ENCODE measurements around the gene MOV10L1.

MOV10L1 gene

DNA sequence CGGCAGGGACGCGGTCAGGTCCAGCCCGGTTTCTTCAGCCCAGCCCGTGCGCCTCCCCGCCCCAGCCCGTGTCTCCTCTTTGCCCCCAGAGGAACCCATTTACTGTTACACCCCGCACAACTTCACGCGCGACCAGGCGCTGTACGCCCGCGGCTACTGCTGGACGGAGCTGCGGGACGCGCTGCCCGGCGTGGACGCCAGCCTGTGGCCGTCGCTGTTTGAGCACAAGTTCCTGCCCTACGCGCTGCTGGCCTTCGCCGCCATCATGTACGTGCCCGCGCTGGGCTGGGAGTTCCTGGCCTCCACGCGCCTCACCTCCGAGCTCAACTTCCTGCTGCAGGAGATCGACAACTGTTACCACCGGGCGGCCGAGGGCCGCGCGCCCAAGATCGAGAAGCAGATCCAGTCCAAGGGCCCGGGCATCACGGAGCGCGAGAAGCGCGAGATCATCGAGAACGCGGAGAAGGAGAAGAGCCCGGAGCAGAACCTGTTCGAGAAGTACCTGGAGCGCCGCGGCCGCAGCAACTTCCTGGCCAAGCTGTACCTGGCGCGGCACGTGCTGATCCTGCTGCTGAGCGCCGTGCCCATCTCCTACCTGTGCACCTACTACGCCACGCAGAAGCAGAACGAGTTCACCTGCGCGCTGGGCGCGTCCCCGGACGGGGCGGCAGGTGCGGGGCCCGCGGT lies 87.2 kb downstream of the MOV10L1 start:
- no peak for DNase-seq (ENCODE audit: low read depth)

DNA sequence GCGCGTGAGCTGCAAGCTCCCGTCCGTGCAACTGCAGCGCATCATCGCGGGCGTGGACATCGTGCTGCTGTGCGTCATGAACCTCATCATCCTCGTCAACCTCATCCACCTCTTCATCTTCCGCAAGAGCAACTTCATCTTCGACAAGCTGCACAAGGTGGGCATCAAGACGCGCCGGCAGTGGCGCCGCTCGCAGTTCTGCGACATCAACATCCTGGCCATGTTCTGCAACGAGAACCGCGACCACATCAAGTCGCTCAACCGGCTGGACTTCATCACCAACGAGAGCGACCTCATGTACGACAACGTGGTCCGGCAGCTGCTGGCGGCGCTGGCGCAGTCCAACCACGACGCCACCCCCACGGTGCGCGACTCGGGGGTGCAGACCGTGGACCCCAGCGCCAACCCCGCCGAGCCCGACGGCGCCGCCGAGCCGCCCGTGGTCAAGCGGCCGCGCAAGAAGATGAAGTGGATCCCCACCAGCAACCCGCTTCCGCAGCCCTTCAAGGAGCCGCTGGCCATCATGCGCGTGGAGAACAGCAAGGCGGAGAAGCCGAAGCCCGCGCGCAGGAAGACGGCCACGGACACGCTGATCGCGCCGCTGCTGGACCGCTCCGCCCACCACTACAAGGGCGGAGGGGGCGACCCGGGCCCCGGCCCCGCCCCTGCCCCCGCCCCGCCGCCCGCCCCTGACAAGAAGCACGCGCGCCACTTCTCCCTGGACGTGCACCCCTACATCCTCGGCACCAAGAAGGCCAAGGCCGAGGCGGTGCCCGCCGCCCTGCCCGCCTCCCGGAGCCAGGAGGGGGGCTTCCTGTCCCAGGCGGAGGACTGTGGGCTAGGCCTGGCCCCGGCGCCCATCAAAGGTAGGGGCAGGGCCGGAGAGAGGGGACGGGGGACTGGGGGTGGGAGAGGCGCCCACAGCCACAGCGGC lies 88.0 kb downstream of the MOV10L1 start:
- no peak for DNase-seq (ENCODE audit: low read depth)

DNA sequence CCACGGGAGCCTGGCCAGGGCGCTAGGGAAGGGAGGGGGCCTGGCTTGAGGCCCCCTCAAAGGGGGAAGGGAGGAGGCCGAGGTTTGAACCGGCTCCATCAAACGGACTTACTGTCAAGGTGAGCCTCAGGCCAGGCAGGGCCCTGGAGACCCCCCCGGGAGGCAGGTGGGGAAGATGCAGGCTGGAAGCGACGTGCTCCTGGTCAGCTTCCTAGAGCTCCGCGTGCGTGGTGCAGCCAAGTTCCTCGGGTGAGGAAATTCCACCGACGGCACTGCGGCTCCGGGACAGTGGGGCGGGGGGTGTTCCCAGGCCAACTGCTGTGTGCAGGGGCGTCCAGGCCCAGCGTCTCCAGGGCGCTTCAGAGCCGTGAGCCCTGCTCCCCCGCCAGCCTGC lies 88.7 kb downstream of the MOV10L1 start:
- DNase-seq (ENCODE audit: low read depth): no peak

DNA sequence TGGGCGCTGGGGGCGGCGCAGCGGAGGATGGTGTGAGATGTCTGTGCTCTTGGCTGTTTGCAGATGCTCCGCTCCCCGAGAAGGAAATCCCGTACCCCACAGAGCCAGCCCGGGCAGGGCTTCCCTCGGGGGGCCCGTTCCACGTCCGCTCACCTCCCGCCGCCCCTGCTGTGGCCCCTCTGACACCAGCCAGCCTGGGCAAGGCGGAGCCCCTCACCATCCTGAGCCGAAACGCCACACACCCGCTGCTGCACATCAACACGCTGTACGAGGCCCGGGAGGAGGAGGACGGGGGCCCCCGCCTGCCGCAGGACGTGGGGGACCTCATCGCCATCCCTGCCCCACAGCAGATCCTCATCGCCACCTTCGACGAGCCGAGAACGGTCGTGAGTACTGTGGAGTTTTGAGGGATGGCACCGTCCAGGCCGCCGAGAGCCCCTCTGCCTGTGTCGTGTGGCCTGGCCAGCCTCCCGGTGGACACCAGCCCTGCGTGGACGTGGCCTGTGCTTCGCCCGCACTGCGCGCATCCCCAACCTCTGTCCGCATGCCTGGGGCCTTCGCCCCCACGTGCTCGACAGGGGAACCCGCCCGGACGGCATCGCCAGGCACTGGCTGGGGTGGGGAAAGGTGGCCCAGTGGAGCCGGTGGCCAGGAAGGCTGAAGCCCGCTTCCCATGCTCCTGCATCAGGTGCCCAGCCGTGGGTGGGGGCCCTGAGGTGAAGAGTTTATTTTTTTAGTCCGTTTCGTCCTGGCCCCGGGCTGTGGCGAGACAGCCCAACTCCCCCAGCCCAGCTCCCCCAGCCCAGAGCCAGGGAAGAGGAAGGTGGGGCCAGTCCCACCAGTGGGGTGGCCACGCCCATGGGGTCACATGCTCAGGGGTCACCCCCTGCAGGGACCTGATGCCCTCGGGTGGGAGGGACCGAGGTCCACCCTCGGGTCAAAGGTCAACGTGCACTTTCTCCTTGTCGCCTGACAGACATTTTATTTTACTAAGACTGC lies 89.4 kb downstream of the MOV10L1 start:
- DNase-seq (ENCODE audit: low read depth): no peak

DNA sequence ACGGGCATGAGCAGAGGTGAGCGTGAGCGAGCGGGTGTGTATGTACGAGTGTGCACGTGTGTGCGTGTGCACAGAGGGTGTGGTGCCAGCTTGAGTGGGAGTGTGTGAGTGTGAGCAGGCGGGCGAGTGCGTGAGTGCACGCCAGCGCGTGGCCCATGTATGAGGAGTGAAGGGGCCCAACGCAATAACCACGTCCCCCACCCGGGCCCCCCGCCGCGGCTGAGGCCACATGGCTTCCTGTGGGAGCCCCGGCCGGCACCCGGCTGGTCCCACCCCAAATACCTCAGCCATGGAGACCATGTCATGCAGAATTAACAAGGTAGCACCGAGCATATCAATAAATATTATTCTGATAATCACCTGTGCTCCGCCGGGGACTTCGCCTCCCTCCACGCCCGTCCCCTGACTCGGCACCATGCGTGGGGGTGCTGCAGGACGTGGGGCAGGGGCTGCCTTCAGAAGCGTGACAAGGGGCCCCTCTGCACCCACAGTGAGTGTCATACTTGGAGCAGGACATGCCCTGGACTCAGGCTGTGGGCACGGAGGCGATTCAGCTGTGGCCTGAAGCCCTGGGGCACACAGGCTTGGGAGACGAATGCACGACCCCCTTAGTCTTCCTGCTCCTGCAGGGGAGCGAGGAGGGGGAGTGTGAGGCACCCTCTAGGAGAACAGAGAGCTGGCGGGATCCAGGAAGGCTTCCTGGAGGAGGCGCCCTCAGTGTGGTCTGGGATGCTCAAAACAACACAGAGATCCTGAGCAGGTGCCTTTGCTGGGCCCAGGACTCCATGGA lies 90.3 kb downstream of the MOV10L1 start:
- DNase-seq (ENCODE audit: low read depth): no peak

DNA sequence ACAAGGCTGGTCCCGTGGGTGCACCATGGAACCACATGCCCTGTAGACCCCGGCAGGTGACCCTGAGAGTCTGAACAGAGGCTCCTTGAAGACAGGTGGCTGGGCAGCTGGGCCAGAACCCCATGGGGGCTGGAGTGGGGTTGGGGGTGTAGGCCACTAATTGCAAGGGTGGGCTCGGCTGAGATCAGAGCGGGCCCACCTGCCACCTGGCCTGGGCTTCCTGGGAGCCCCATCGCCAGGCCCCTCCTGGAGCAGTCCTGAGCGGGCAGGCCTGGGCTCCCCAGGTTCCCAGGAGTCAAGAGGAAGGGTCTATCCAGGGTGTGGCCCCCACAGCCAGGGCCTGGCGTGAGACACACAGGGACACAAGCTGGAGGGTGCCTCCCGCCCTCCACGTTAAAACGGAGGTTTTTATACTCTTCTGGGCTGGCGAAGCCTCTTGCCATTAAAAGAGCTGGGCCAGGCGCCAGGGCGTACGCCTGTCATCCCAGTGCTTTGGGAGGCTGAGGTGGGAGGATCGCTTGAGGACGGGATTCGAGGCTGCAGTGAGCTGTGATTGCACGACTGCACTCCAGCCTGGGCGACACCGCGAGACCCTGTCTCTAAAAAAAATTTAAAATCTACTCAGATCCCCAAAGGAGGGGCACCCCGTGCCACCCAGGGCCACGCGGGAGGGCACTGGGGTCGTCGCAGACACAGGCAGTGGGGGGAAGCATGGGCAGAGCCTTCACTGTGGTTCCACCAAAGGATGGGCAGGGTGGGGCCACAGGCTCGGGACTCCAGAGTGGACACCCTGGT lies 91.1 kb downstream of the MOV10L1 start:
- DNase-seq (ENCODE audit: low read depth): no peak

DNA sequence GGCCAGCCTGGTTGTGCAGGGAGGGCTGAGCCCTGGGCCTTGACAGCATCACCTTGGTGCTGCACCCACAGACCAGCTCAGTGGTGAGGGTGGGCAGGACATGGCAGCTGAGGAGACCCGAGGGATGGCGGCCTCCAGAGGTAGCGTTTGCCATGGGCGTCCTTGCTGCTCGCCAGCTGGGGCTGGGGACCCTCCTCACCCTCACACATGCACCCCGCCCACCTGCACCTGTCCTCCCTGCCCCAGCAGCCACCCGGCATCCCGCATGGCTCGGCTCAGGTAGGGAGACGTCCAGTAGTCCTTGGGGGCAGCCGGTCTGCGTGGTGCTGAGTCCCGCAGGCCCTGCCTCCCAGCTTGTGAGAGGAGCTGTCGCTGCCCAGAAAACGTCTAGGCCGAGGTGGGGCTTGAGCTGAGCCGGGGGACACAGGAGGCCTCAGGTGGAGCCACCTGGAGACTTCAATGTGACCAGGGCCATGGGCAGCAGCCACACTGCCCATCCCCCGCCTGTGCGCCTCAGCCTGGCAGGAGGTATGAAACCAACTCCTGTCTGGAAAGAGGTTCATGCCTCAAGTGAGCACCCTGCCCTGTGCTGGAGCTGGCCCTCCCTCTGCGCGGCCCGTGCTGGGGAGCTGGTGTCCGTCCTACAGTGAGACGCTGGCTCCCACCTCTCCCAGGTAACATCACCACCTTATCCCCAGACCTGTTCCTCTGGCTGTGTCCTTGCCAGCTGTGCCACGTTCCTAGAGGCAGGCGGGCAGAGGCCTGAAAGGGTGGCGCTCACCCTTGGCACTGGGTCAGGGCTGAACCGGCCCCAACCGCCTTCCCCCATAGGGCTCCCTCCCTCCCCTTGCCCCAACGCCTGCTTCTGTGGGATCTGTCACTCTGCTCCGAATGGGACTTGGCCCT lies 92.6 kb downstream of the MOV10L1 start:
- no peak for DNase-seq (ENCODE audit: low read depth)

DNA sequence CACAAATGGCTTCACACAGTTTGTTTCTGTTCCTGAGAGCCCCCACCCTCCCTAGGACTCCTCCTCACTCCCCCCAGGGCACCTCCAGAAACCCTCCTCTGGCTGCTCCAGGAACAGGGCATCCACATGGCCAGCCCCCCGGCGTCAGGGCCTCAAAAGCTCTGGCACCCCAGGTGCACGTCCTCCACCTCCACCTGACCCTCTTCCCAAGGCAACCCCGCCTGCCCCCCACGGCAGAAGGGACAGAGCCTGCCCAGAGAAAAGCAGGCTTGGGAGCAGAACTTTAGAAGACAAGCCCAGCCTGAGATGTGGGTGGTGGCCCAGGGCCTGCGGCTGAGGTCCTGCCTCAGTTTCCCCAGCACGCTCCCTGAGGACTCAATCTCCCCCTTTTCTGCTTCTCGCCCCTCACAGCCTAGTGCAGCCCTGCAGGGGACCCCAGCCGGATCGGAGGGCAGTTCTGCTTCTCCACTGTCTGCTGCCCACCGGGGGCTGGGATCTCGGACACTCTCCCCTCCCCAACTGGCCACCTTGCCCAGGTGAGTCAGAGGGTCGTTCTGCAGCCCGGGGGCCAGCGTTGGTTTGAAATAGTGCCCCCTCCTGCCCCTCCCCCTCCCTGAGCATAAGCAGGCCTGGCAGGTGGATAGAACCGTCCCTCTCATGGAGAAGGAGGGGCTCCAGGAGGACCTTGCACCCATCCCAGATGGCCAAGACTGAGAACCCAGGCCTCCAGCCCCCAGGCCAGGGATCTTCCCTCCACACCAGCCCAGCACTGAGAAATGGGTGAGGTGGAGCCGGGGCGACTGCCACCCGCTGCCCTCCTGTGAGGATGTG lies 93.5 kb downstream of the MOV10L1 start:
- DNase-seq (ENCODE audit: low read depth): no peak

DNA sequence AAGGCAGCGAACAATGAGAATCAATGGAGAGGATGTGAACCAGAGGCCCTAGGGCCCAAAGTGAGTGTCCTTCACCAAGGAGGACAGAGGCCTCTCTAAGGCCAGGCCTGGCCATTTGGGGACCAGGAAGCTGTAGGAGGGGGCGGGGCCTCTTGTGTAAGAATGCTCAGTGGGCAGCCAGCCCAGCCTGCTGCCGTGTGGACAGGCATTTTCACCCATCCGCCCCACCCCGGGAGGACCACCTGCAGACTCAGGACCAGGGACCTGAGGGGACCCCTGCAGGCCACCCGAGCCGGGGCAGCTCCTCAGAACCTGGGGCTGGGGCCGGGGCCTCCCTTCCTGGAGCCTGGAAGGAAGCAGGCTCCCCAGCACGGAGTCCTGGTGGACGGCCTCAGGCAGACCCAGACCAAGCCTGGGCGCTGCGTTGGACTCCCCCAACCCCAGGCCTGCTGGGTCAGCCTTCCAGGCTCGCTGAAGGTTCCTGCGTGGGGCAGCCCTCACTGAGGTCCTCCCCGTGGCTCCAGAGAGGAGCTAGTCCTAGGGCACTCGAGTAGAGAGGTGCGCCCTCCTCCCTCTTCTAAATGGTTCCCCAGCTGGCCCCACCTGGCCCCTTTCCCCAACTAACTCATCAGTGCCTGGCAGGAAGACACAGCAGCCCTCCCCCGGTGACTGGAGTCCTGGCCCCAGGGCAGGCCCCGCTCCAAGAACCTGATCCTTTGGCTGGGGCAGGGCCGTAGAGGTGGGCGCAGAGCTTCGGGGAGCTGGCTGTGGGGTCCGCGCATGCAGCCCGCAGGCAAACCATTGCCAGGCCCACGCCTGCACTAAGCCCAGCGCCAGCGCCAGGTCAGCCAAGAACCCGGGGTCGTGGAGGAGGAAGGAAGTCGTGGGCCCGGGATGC lies 94.4 kb downstream of the MOV10L1 start:
- DNase-seq (ENCODE audit: low read depth): no peak

DNA sequence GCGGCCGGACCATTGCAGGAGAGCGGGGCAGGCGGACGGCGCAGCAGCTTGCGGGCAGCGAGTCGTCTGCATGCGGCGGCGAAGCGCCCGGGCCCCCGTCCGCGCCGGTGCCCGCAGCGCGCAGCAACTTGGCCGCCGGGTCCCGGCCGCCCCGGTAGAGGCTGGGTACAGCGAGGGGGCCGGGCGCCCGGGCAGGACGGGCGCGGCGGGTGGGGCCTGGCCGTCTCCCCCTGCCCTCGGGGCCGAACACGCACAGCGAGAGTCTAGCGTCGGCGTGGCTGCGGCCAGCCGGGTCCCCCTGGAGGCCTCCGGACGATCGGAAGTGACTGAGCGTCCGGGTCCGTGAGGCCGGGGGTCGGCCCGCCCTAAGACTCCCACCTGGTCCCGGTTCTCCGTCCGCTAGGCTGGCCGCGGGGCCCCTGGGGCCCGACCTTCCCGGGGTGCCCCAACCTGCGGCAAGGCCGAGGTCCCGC lies 95.1 kb downstream of the MOV10L1 start:
- no peak for DNase-seq (ENCODE audit: low read depth)

DNA sequence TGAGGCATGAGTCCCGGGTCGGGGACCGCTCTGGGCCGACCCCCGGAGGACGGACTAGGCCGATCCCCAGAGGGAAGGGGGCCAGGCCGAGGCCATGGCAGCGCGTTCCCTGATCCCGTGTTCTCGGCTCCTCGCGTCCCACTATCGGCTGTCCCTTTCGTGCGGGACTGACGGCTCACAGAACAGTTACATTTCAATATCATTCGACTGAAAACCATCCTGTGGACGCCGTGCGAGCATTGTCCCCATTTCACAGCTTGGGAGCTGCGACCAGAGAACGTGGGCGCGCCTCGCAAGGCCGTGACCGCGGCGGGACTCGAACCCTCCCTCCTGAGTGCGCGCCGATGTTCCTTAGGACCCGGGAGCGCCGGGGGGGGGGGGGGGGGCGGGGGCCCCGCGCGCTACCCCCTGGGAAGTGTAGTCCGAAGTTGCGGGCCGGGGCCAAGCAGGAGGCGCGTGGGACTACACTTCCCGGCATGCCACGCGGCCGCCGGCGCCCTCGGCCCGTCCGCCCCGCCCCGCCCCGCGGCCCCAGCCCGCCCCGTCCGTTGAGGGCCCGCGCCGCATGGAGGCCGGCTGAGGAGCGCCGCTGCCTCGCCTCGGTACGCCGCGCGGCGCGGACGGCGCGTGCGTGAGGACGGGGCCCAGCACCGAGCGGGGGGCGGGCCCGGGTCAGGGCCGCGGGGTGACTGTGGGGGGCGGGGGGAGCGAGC lies 95.7 kb downstream of the MOV10L1 start, which contains the start of gene TRABD:
Gene TRABD, plus strand, starts transcription at position 539 of the 713 bp plus-strand sequence. CDS start 7,148 bp downstream, outside the sequence.
- peak; percentile 74 for DNase-seq (ENCODE audit: low read depth)

DNA sequence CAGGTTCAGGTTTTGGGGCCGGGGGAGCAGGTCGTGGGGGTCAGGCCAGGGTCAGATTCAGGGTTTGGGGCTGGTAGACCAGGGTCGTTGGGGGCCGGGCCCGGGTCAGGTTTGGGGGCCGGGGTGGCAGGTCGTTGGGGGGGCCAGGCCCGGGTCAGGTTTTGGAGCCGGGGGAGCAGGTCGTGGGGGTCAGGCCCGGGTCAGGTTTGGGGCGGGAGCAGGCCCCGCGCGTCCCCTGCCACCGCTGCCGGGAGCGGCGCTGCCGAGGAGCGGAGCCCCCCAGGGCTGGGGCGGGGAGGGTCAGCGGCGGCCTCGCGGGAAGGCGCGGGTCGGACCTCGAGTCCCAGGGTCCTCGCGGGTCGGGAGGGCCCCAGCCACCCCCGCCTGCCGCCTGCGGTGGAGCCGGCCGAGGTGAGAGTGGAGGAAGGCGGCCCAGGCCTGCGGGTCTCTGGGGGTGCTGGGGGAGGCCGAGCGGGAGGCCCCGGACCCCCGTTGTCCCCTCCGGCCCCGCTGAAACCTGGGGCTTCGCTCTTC lies 96.4 kb downstream of the MOV10L1 start:
- DNase-seq (ENCODE audit: low read depth): no peak

DNA sequence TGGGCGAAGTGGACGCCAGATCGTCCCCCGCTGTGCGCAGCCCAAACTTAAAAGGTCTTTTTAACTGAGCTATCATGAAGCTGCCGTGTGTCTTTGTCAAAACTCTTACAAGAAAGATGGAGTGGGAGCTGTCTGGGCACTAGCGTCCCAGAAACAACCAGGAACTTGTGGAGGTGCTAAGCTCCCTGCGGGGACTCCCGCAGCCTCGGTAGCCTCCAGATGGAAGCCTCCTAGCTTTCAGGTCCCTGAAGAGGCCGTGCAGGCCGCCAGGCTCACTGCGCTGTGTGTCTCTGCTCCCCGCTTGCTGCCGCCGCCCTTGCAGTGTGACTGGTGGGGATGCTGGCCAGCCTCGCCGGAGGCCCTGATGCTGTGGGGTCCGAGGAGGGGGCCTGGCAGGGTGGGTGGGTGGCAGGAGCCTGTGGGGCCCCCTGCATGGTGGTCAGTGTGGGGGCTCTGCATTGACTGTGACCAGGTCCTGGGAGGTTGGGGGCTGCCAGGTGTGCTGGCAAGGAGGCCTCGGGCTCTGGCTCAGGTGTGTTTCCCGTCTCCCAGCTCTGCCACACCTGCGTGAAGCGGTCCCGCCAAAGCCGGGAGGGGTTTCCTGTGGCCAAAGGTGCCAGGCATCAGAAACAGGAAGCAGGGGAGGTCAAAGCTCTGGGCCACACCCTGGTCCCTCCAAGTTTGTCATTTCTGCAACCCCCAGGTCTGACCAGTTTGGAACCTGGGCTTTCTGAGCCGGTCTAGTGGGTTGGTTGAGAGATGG lies 97.1 kb downstream of the MOV10L1 start:
- DNase-seq (ENCODE audit: low read depth): no peak

DNA sequence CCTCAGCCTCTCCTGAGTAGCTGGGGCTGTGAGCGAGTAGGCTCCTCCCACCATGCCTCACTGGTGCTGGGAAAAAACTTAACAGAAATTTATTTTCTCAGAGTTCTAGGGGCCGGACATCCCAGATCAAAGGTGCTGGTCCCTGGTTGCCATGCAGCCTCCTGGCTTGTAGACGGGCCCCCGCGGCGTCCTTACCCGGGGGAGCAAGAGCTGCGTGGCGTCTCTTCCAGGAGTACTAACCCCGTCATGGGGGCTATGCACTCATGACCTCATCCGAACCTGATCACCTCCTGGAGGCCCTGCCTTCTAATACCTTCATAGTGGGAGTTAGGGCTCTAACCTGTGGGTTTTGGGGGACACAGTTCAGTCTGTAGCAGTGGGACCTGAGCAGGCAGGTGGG lies 98.5 kb downstream of the MOV10L1 start:
- no peak for DNase-seq (ENCODE audit: low read depth)

DNA sequence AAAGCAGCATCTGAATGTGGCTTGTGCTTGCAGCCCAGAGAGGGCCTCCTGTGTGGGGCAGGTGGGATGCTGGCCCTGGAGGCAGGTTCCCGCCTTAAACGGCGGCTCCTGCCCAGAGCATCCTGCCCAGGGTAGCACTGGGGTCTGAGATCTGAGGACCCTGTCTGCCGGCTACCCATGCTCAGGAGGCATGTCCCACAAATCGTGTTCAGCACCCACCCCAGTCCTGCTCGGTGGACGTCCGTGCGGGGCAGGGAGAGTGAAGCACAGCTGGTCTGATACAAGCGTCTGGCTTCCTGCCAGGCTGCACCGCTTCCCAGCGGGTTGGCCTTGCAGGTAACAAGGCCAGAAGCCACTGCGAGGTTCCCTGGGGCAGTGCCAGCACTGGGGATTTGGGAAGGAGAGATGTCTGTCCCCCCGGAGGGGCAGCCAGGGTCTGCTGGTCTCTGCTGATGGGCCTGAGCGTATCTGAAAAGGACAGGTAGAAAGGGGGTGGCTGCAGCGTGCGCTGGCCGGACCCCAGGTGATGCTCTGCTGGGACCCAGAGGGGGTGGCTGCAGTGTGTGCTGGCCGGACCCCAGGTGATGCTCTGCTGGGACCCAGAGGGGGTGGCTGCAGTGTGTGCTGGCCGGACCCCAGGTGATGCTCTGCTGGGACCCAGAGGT lies 99.5 kb downstream of the MOV10L1 start:
- no peak for DNase-seq (ENCODE audit: low read depth)
